Measurements from ENCODE around the gene RBM4B. TPM values are rescaled to one million over a fixed set of nuclear protein-coding genes. Genes with fewer than 3 reads are reported as not detected.

RBM4B gene
- total RNA-seq, 2 donors from 2014 or later, result 15.2 to 19.8 TPM

GRCh38 chr11:66713746-66714480 lies 36.2 kb upstream of the RBM4B start:
- no peak for ATAC-seq
- Mint-ChIP-seq H3K36me3 (no peaks in the 10 kb centered on the region), H3K27ac (no peak overlapping the region)

GRCh38 chr11:66710384-66710930 lies 32.8 kb upstream of the RBM4B start:
- DNase-seq (ENCODE audit: low spot score in 2 of 2), result no peak
- Mint-ChIP-seq H3K9me3 (no peaks in the 10 kb centered on the region), H3K36me3 (no peaks in the 10 kb centered on the region), H3K27ac (no peak overlapping the region)
- ATAC-seq, result no peak

More at GRCh38 chr11:66713746-66714480, 36.2 kb upstream of the RBM4B start:
- DNase-seq (ENCODE audit: low spot score in 2 of 2), result no peak
- no peaks in the 10 kb centered on the region for H3K9me3 Mint-ChIP-seq

- Mint-ChIP-seq H3K36me3 (no peaks in the 10 kb centered on the region), H3K9me3 (no peaks in the 10 kb centered on the region), H3K27ac (no peak overlapping the region)
- DNase-seq (ENCODE audit: low spot score in 2 of 2) (no peak), ATAC-seq (no peak)
Observed at GRCh38 chr11:66708701-66709100, 31.0 kb upstream of the RBM4B start.

GRCh38 chr11:66708094-66708493 lies 30.4 kb upstream of the RBM4B start:
- Mint-ChIP-seq H3K27ac (no peak overlapping the region), H3K9me3 (no peaks in the 10 kb centered on the region)

GRCh38 chr11:66707486-66707885 lies 29.8 kb upstream of the RBM4B start:
- no peak for ATAC-seq
- peak overlapping the region in 1 of 2 donors; percentile 22 for H3K27ac Mint-ChIP-seq
- no peaks in the 10 kb centered on the region for H3K9me3 Mint-ChIP-seq

More at GRCh38 chr11:66708094-66708493, 30.4 kb upstream of the RBM4B start:
- no peaks in the 10 kb centered on the region for H3K36me3 Mint-ChIP-seq
- DNase-seq (ENCODE audit: low spot score in 2 of 2), result no peak
- ATAC-seq, result no peak

GRCh38 chr11:66706989-66707388 lies 29.3 kb upstream of the RBM4B start:
- DNase-seq (ENCODE audit: low spot score in 2 of 2) (no peak), ATAC-seq (no peak)
- no peak overlapping the region for H3K27ac Mint-ChIP-seq
- no peaks in the 10 kb centered on the region for H3K9me3 Mint-ChIP-seq
- no peaks in the 10 kb centered on the region for H3K36me3 Mint-ChIP-seq

More at GRCh38 chr11:66707486-66707885, 29.8 kb upstream of the RBM4B start:
- no peaks in the 10 kb centered on the region for H3K36me3 Mint-ChIP-seq
- no peak for DNase-seq (ENCODE audit: low spot score in 2 of 2)

GRCh38 chr11:66705587-66706335 lies 28.1 kb upstream of the RBM4B start:
- no peak for ATAC-seq
- no peak for DNase-seq (ENCODE audit: low spot score in 2 of 2)
- peak overlapping the region; percentile 6 to 11 for H3K27ac Mint-ChIP-seq
- peaks cover 0 to 4% of the 10 kb centered on the region in 2 donors for H3K36me3 Mint-ChIP-seq
- H3K9me3 Mint-ChIP-seq, result no peaks in the 10 kb centered on the region

- DNase-seq (ENCODE audit: low spot score in 2 of 2), result no peak
- Mint-ChIP-seq H3K27ac (no peak overlapping the region), H3K36me3 (peaks cover 0 to 4% of the 10 kb centered on the region in 2 donors), H3K9me3 (no peaks in the 10 kb centered on the region)
- ATAC-seq, result no peak
Observed at GRCh38 chr11:66704659-66705360, 27.1 kb upstream of the RBM4B start.

GRCh38 chr11:66701432-66702240 lies 23.9 kb upstream of the RBM4B start:
- no peaks in the 10 kb centered on the region for H3K9me3 Mint-ChIP-seq
- DNase-seq (ENCODE audit: low spot score in 2 of 2) (no peak), ATAC-seq (no peak)
- H3K36me3 Mint-ChIP-seq, result peaks cover 0 to 4% of the 10 kb centered on the region in 2 donors
- H3K27ac Mint-ChIP-seq, result no peak overlapping the region

- H3K27ac Mint-ChIP-seq, result no peak overlapping the region
- H3K9me3 Mint-ChIP-seq, result no peaks in the 10 kb centered on the region
- peaks cover 0 to 4% of the 10 kb centered on the region in 2 donors for H3K36me3 Mint-ChIP-seq
- DNase-seq (ENCODE audit: low spot score in 2 of 2) (no peak), ATAC-seq (no peak)
Observed at GRCh38 chr11:66700742-66701141, 23.1 kb upstream of the RBM4B start.

- H3K36me3 Mint-ChIP-seq, result peaks cover 0 to 4% of the 10 kb centered on the region in 2 donors
- no peak for ATAC-seq
- no peaks in the 10 kb centered on the region for H3K9me3 Mint-ChIP-seq
- no peak for DNase-seq (ENCODE audit: low spot score in 2 of 2)
- no peak overlapping the region for H3K27ac Mint-ChIP-seq
Observed at GRCh38 chr11:66700337-66700736, 22.6 kb upstream of the RBM4B start.

- DNase-seq (ENCODE audit: low spot score in 2 of 2) (no peak), ATAC-seq (no peak)
- Mint-ChIP-seq H3K9me3 (no peaks in the 10 kb centered on the region), H3K36me3 (peaks cover 0 to 4% of the 10 kb centered on the region in 2 donors), H3K27ac (no peak overlapping the region)
Observed at GRCh38 chr11:66698491-66698890, 20.8 kb upstream of the RBM4B start.

- Mint-ChIP-seq H3K27ac (no peak overlapping the region), H3K36me3 (peaks cover 0 to 4% of the 10 kb centered on the region in 2 donors), H3K9me3 (no peaks in the 10 kb centered on the region)
- no peak for DNase-seq (ENCODE audit: low spot score in 2 of 2)
- ATAC-seq, result no peak
Observed at GRCh38 chr11:66697988-66698387, 20.3 kb upstream of the RBM4B start.

- Mint-ChIP-seq H3K27ac (peak overlapping the region in 1 of 2 donors; percentile 50), H3K9me3 (no peaks in the 10 kb centered on the region), H3K36me3 (peaks cover 0 to under 1% of the 10 kb centered on the region in 2 donors)
- no peak for ATAC-seq
- no peak for DNase-seq (ENCODE audit: low spot score in 2 of 2)
Observed at GRCh38 chr11:66696146-66696545, 18.5 kb upstream of the RBM4B start.

GRCh38 chr11:66694732-66695207 lies 17.1 kb upstream of the RBM4B start:
- peak; percentile 82 to 89 for DNase-seq (ENCODE audit: low spot score in 2 of 2)
- ATAC-seq, result peak; percentile 90 to 96
- Mint-ChIP-seq H3K36me3 (no peaks in the 10 kb centered on the region), H3K9me3 (no peaks in the 10 kb centered on the region), H3K27ac (peak overlapping the region in 1 of 2 donors; percentile 12)

- DNase-seq (ENCODE audit: low spot score in 2 of 2) (no peak), ATAC-seq (no peak)
- H3K36me3 Mint-ChIP-seq, result no peaks in the 10 kb centered on the region
- no peak overlapping the region for H3K27ac Mint-ChIP-seq
- H3K9me3 Mint-ChIP-seq, result no peaks in the 10 kb centered on the region
Observed at GRCh38 chr11:66694056-66694410, 16.3 kb upstream of the RBM4B start.

Data from activated naive CD4-positive, alpha-beta T cell treated with anti-CD3 and anti-CD28 coated beads, Interleukin-2, amount 50 U/mL, for 72 hours (primary cell).